BE2C (cell line): Measurements from ENCODE around the gene VSIG10.
A peak's percentile ranks its signal among the peaks of the same experiment; 100 is the strongest.

Experiments used
- DNase-seq: peaks from one replicate; pipeline ENCODE4 v3.0.0-alpha.2; 2020
- H3K27me3 ChIP-seq: fragments of 250-450 bp; sonication (Bioruptor Pico); 2 replicates; pipeline ENCODE4 v1.5.1; 2020; ENCODE audit warnings: mild to moderate bottlenecking
- H3K36me3 ChIP-seq: fragments of 250-450 bp; sonication (Bioruptor Pico); 2 replicates; pipeline ENCODE4 v1.5.1; 2020; ENCODE audit warnings: mild to moderate bottlenecking
- H3K4me1 ChIP-seq: fragments of 250-450 bp; sonication (Bioruptor Pico); 2 replicates; pipeline ENCODE4 v1.5.1; 2020
- H3K4me3 ChIP-seq: 2 replicates; pipeline ENCODE4 v1.5.1; 2011; ENCODE audit warnings: low read depth, low read length
- H3K9me3 ChIP-seq: fragments of 250-450 bp; sonication (Bioruptor Pico); 2 replicates; pipeline ENCODE4 v1.5.1; 2020
- CTCF ChIP-seq: IDR thresholded peaks from 2 replicates; pipeline ENCODE4 v1.5.1; 2012; ENCODE audit warnings: mild to moderate bottlenecking, low read depth, low read length

VSIG10 gene

GRCh38 chr12:118063576-118064391 lies 40.0 kb downstream of the VSIG10 start:
- Histone ChIP-seq H3K36me3 (no peaks in the 10 kb centered on the region), H3K9me3 (no peaks in the 10 kb centered on the region), H3K4me3 (no peak overlapping the region), H3K27me3 (no peaks in the 10 kb centered on the region), H3K4me1 (no peaks in the 10 kb centered on the region)
- no peak for DNase-seq
- no peak for TF ChIP-seq CTCF

- TF ChIP-seq CTCF = no peak
- no peak for DNase-seq
- Histone ChIP-seq H3K9me3 (no peaks in the 10 kb centered on the region), H3K4me1 (no peaks in the 10 kb centered on the region), H3K36me3 (no peaks in the 10 kb centered on the region), H3K4me3 (peak overlapping the region; percentile 68), H3K27me3 (no peaks in the 10 kb centered on the region)
Measured at GRCh38 chr12:118061873-118062843, 41.7 kb downstream of the VSIG10 start.

- TF ChIP-seq CTCF = no peak
- Histone ChIP-seq H3K9me3 (no peaks in the 10 kb centered on the region), H3K4me1 (no peaks in the 10 kb centered on the region), H3K4me3 (peak within 1 kb of the TSS; percentile 75), H3K36me3 (no peaks in the 10 kb centered on the region), H3K27me3 (no peaks in the 10 kb centered on the region)
- peak; percentile 62 for DNase-seq
Measured at GRCh38 chr12:118061011-118061872, 42.6 kb downstream of the VSIG10 start, which contains the start of gene WSB2. Gene WSB2, minus strand, starts transcription at chr12:118061179. Its CDS starts 131 bp downstream, at chr12:118061048.

- TF ChIP-seq CTCF = no peak
- no peaks in the 10 kb centered on the region for H3K9me3 ChIP-seq
- H3K27me3 ChIP-seq = no peaks in the 10 kb centered on the region
- peak overlapping the region; percentile 75 for H3K4me3 ChIP-seq
- peak; percentile 37 for DNase-seq
- H3K4me1 ChIP-seq = no peaks in the 10 kb centered on the region
- H3K36me3 ChIP-seq = no peaks in the 10 kb centered on the region
Measured at GRCh38 chr12:118060301-118061010, 43.4 kb downstream of the VSIG10 start.
